Measurements from ENCODE around the gene PMS1. TPM values are rescaled to one million over a fixed set of nuclear protein-coding genes. Genes with fewer than 3 reads are reported as not detected.

Gene PMS1
- polyA plus RNA-seq, 1 donor from 2014 or later: 50.9 TPM

DNA sequence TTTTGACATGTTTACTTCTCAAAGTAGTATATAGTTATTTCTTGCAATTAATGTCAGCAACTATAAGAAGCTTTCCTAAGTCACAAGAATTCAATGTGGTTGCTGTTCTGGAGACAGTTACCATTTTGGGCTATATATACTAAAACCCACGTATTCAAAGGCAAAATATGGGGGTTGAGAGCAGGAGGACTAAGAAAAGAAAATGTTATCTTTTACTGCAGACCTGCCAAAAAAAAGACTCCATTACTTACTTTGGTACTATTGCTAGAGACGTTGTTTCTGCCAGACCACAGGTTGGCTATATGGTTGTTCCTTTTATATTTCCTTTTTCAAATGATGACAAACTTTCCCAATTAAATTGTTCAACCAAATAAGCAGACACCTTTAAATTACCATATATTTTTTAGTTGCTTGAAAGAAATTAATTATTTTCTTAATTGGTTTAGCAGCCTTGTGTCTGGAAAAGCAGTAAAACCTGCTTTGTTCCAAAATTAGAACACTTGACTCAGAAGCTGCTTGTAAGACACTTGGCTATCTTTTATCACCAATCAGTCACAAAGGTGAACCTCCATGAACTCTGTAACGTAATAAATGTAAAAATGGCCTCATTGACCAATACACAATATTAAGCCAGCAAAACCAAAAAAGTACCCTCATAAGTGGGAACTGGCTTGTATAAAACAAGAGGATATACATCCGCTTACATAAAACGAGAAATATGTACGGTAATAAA lies 13.5 kb upstream of the PMS1 start:
- Histone ChIP-seq H3F3A (ENCODE audit: insufficient read depth, low read length, poor library complexity, severe bottlenecking) (no peaks in the 10 kb centered on the region), H3K79me2 (replicated peaks; ENCODE audit: insufficient read depth, low read length) (no peaks in the 10 kb centered on the region), H3K36me3 (ENCODE audit: insufficient read depth, low read length) (peaks cover 11% of the 10 kb centered on the region), H2AFZ (ENCODE audit: low read depth, low read length) (no peak overlapping the region), H3K27ac (ENCODE audit: low read length) (no peak overlapping the region), H4K20me1 (ENCODE audit: insufficient read depth) (no peaks in the 10 kb centered on the region), H3K4me3 (ENCODE audit: low read length) (no peak overlapping the region), H3K9me2 (ENCODE audit: insufficient read depth, low read length) (no peaks in the 10 kb centered on the region), H3K27me3 (ENCODE audit: insufficient read depth, low read depth, low read length) (no peaks in the 10 kb centered on the region), H3K4me2 (ENCODE audit: low read length) (no peak overlapping the region), H3K9ac (ENCODE audit: low read length) (no peak overlapping the region), H3K9me3 (ENCODE audit: low read length) (no peaks in the 10 kb centered on the region)
- TF ChIP-seq MXI1 (conservative IDR thresholded peaks at IDR 0.05; ENCODE audit: poor library complexity, severe bottlenecking) (no peak), EP300 (conservative IDR thresholded peaks at IDR 0.05; ENCODE audit: poor library complexity, severe bottlenecking) (no peak), SMC3 (conservative IDR thresholded peaks at IDR 0.05; ENCODE audit: poor library complexity) (no peak), POLR2AphosphoS5 (IDR thresholded peaks at IDR 0.05) (no peak), EZH2 (IDR thresholded peaks at IDR 0.05; ENCODE audit: borderline replicate concordance, insufficient read depth, low read length, poor library complexity, severe bottlenecking) (no peak), RAD21 (conservative IDR thresholded peaks at IDR 0.05) (no peak), TAF1 (IDR thresholded peaks at IDR 0.05; ENCODE audit: low read depth) (no peak)
- TF ChIP-seq, protein P1, sequence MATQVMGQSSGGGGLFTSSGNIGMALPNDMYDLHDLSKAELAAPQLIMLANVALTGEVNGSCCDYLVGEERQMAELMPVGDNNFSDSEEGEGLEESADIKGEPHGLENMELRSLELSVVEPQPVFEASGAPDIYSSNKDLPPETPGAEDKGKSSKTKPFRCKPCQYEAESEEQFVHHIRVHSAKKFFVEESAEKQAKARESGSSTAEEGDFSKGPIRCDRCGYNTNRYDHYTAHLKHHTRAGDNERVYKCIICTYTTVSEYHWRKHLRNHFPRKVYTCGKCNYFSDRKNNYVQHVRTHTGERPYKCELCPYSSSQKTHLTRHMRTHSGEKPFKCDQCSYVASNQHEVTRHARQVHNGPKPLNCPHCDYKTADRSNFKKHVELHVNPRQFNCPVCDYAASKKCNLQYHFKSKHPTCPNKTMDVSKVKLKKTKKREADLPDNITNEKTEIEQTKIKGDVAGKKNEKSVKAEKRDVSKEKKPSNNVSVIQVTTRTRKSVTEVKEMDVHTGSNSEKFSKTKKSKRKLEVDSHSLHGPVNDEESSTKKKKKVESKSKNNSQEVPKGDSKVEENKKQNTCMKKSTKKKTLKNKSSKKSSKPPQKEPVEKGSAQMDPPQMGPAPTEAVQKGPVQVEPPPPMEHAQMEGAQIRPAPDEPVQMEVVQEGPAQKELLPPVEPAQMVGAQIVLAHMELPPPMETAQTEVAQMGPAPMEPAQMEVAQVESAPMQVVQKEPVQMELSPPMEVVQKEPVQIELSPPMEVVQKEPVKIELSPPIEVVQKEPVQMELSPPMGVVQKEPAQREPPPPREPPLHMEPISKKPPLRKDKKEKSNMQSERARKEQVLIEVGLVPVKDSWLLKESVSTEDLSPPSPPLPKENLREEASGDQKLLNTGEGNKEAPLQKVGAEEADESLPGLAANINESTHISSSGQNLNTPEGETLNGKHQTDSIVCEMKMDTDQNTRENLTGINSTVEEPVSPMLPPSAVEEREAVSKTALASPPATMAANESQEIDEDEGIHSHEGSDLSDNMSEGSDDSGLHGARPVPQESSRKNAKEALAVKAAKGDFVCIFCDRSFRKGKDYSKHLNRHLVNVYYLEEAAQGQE (IDR thresholded peaks at IDR 0.05; ENCODE audit: borderline replicate concordance): no peak
- TF ChIP-seq, protein P2, sequence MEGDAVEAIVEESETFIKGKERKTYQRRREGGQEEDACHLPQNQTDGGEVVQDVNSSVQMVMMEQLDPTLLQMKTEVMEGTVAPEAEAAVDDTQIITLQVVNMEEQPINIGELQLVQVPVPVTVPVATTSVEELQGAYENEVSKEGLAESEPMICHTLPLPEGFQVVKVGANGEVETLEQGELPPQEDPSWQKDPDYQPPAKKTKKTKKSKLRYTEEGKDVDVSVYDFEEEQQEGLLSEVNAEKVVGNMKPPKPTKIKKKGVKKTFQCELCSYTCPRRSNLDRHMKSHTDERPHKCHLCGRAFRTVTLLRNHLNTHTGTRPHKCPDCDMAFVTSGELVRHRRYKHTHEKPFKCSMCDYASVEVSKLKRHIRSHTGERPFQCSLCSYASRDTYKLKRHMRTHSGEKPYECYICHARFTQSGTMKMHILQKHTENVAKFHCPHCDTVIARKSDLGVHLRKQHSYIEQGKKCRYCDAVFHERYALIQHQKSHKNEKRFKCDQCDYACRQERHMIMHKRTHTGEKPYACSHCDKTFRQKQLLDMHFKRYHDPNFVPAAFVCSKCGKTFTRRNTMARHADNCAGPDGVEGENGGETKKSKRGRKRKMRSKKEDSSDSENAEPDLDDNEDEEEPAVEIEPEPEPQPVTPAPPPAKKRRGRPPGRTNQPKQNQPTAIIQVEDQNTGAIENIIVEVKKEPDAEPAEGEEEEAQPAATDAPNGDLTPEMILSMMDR (IDR thresholded peaks at IDR 0.05; ENCODE audit: poor library complexity, severe bottlenecking): no peak

DNA sequence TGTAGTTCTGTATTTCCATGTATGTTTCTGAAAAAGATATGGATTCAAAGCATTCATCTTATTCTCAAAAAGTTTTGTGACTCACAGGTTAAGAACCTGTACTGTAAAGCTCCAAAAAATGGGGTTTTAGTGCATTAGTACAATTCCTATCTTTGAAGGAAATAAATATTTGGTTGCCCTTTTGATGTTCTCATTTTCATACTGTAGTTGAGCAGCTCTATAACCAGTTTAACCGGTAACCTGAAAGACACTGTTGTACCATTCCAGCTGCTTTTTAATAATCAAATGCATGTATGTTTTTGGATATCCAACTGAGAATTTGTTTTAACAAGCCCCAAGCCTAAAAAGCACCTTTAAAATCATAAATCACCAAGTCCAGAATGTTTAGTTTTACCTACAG lies 12.0 kb upstream of the PMS1 start:
- H2AFZ ChIP-seq (ENCODE audit: low read depth, low read length): no peak overlapping the region
- H3F3A ChIP-seq (ENCODE audit: insufficient read depth, low read length, poor library complexity, severe bottlenecking): no peaks in the 10 kb centered on the region
- no peaks in the 10 kb centered on the region for H3K9me3 ChIP-seq (ENCODE audit: low read length)
- no peaks in the 10 kb centered on the region for H3K27me3 ChIP-seq (ENCODE audit: insufficient read depth, low read depth, low read length)
- TF ChIP-seq, protein P1 (IDR thresholded peaks at IDR 0.05; ENCODE audit: borderline replicate concordance): no peak
- TF ChIP-seq RAD21 (conservative IDR thresholded peaks at IDR 0.05) (no peak), EP300 (conservative IDR thresholded peaks at IDR 0.05; ENCODE audit: poor library complexity, severe bottlenecking) (no peak), TAF1 (IDR thresholded peaks at IDR 0.05; ENCODE audit: low read depth) (no peak), MXI1 (conservative IDR thresholded peaks at IDR 0.05; ENCODE audit: poor library complexity, severe bottlenecking) (no peak), POLR2AphosphoS5 (IDR thresholded peaks at IDR 0.05) (no peak), EZH2 (IDR thresholded peaks at IDR 0.05; ENCODE audit: borderline replicate concordance, insufficient read depth, low read length, poor library complexity, severe bottlenecking) (no peak), SMC3 (conservative IDR thresholded peaks at IDR 0.05; ENCODE audit: poor library complexity) (no peak)
- TF ChIP-seq, protein P2 (IDR thresholded peaks at IDR 0.05; ENCODE audit: poor library complexity, severe bottlenecking): no peak
- no peak overlapping the region for H3K4me2 ChIP-seq (ENCODE audit: low read length)
- no peaks in the 10 kb centered on the region for H3K9me2 ChIP-seq (ENCODE audit: insufficient read depth, low read length)
- H4K20me1 ChIP-seq (ENCODE audit: insufficient read depth): no peaks in the 10 kb centered on the region
- no peak overlapping the region for H3K4me3 ChIP-seq (ENCODE audit: low read length)
- H3K9ac ChIP-seq (ENCODE audit: low read length): no peak overlapping the region
- no peak overlapping the region for H3K27ac ChIP-seq (ENCODE audit: low read length)
- H3K36me3 ChIP-seq (ENCODE audit: insufficient read depth, low read length): peaks cover 9% of the 10 kb centered on the region
- H3K79me2 ChIP-seq (replicated peaks; ENCODE audit: insufficient read depth, low read length): no peaks in the 10 kb centered on the region
